ENCODE results near the gene ZNF407.

ZNF407 gene

DNA sequence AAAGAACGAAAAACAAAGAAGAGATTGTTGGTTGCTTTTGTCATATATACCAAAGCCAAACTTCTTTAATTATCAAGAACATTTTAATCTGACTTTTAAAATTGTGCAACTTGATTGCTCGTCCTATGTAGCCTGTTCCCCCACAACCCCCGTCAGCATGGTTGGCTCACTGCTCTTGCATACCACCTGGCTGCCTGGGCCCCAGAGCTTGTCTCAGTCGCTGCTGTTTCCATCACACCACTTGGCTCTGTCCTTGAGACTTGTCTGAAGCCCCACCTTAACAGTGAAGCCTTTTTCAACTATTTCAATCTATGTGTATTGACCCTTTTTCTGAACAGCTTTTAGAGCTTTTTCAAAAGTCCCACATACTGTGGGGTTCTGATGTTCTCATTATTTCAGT lies 270.8 kb downstream of the ZNF407 start:
- DNase-seq (ENCODE audit: low read depth): no peak
- no peak overlapping the region for H3K4me3 ChIP-seq (ENCODE audit: low read depth, low read length)
- TF ChIP-seq, protein P1, sequence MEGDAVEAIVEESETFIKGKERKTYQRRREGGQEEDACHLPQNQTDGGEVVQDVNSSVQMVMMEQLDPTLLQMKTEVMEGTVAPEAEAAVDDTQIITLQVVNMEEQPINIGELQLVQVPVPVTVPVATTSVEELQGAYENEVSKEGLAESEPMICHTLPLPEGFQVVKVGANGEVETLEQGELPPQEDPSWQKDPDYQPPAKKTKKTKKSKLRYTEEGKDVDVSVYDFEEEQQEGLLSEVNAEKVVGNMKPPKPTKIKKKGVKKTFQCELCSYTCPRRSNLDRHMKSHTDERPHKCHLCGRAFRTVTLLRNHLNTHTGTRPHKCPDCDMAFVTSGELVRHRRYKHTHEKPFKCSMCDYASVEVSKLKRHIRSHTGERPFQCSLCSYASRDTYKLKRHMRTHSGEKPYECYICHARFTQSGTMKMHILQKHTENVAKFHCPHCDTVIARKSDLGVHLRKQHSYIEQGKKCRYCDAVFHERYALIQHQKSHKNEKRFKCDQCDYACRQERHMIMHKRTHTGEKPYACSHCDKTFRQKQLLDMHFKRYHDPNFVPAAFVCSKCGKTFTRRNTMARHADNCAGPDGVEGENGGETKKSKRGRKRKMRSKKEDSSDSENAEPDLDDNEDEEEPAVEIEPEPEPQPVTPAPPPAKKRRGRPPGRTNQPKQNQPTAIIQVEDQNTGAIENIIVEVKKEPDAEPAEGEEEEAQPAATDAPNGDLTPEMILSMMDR (IDR thresholded peaks at IDR 0.05; ENCODE audit: low read depth, low read length, missing control alignments): no peak

DNA sequence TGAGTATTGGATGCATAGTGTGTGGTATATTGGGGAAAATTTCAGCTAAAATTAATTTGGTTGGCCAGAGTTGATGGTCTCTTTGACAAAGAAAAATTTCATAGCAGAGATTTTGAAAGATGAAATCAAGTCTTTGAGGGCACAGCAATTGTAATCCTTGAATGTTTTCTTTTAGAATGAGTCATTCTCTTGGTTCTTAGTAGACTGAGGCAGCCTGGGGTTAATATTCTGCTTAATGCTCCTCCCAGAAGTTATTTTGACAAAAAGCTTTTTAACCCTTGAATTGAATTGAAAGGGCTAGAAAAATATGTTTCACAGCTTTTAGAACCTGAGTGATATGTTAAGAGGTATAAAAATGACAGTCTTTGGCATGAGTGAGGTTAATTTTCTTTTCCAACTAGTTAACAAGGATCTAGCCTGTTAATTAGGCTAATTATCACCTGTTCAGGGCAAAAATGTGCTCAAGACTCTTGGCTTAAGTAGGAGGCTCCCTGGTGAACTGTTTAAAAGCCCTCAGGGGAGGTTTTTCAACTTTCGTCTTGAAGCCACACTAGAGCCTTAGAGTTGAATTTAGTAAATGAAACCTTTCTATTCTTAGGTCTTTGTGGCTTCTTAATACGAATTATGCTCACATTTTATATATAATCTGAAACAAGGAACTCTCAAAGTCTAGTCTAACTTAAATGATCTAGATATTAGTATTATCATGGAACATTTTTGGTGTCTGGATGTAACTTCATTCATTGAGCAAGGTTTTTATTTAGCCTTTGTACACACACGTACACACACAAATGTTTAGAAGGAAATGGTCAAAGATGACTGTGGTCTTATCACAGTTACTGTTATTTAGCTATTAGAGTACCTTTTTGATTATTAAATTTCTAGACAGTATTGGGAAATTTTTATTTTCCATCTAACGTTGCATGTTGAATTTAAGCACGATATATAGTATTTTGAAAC lies 272.5 kb downstream of the ZNF407 start:
- H3K4me3 ChIP-seq (ENCODE audit: low read depth, low read length): no peak overlapping the region; the same call in 1 of the 2 replicates
- TF ChIP-seq, protein P1 (IDR thresholded peaks at IDR 0.05; ENCODE audit: low read depth, low read length, missing control alignments): no peak
- peak; percentile 44 for DNase-seq (ENCODE audit: low read depth)

DNA sequence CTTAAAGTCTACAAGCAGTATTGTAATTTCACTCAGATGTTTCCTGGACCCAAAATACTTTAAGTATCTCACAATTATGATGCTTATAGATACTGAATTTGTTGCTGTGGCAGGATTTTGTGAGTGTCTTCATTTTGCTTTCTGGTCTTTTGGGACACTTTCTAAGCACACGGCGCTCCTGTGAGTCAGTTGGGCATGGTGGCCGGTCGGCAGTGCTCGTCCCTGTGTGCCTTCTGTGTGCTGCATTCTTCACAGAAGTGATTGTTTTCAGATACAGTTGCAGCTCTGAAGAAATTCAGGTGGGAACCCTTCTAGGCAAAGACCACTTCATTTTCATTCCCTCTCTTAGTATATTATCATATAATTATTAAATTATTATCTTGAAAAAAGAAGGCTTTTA lies 273.3 kb downstream of the ZNF407 start:
- DNase-seq (ENCODE audit: low read depth): no peak
- no peak overlapping the region for H3K4me3 ChIP-seq (ENCODE audit: low read depth, low read length)
- TF ChIP-seq, protein P1 (IDR thresholded peaks at IDR 0.05; ENCODE audit: low read depth, low read length, missing control alignments): no peak

DNA sequence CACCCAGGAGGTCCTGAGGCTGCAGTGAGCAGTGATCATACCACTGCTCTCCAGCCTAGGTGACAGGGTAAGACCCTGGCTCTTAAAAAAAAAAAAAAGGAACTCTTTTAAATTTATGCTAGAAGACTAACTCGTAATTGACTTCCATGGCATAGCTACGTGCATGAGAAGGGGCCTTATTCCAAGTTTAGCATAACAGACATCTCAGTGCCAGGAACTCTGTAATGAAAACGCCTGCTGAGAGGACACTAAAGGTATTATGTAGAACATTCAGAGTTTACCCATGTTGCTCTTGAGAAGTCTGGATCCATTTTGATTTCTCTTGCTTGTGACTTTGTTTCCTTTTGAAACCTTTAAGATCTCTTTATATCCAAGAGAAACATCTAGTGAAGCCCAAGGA lies 276.0 kb downstream of the ZNF407 start:
- DNase-seq (ENCODE audit: low read depth): no peak
- no peak overlapping the region for H3K4me3 ChIP-seq (ENCODE audit: low read depth, low read length)
- TF ChIP-seq, protein P1 (IDR thresholded peaks at IDR 0.05; ENCODE audit: low read depth, low read length, missing control alignments): no peak

DNA sequence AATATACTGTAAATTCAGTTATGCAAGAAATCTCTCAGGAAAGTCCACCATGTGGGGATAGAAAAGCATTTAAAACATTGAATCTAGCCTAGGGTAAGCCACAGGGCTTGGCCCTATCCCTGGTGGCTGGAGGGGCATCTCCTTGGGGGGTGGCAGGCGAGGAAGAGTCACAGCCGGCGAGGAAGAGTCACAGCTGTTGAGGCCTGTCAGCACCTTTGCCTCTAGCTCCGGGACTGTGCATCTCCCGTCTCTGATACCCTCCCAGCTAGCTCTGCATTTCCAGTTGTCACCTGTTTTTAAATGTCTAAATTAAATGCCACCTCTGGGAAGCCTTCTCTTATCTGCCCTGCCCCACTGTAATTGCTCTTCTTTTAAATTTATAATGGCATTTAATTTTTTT lies 276.7 kb downstream of the ZNF407 start:
- TF ChIP-seq, protein P1 (IDR thresholded peaks at IDR 0.05; ENCODE audit: low read depth, low read length, missing control alignments): no peak
- no peak for DNase-seq (ENCODE audit: low read depth)
- no peak overlapping the region for H3K4me3 ChIP-seq (ENCODE audit: low read depth, low read length)

DNA sequence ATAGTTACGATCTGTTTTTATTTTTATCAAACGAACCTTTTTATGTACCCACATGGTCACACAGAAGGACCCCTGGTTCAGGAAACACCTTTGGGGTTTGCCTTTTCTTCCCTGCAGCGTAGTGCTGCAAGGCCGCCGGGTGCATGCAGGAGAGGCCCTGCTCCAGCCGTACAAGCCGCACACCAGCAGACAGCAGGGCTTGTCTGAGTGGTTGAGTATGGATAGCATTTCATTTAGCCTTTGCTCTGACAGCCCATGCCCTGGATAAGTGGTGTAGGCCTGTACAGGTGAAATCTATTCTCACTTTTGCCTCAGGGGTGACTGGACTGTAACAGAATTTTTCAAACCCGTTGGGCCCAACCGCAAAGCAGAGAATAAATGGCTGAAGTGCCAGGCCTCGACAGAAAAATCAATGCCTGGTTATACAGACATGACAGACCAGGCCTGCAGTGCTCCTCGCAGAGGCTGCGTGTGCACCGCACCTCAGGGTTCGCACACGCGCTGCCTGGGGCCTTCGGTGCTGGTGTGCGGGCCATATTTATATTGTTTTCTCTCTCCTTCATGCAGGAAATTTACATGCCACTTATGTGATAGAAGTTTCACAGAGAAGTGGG lies 279.1 kb downstream of the ZNF407 start:
- H3K4me3 ChIP-seq (ENCODE audit: low read depth, low read length): no peak overlapping the region
- TF ChIP-seq, protein P1 (IDR thresholded peaks at IDR 0.05; ENCODE audit: low read depth, low read length, missing control alignments): no peak
- DNase-seq (ENCODE audit: low read depth): no peak
